Suprapubic skin (tissue), 4 donors: ENCODE results near the gene RPL7A.

Experiments
- POLR2A ChIP-seq, 2 donors: fragments of 450-650 bp; IDR thresholded peaks; one replicate each; pipeline ENCODE4 v1.6.1; 2017; ENCODE audit warnings: antibody characterized with exemption in 2 of 2, mild to moderate bottlenecking in 2 of 2, moderate library complexity in 2 of 2
- POLR2AphosphoS5 ChIP-seq, 3 donors: sonication (generic); formaldehyde crosslinking; IDR thresholded peaks; one replicate each; pipeline ENCODE4 v1.6.1; 2017; ENCODE audit warnings: antibody characterized with exemption in 3 of 3
- TF ChIP-seq, protein P1 (sequence below), 2 donors: fragments of 200-600 bp in 1 of 2; fragments of 450-650 bp in 1 of 2; sonication (generic) in 1 of 2; IDR thresholded peaks; one replicate each; pipeline ENCODE4 v1.5.1; 2016 to 2019; ENCODE audit warnings: antibody characterized with exemption in 2 of 2, mild to moderate bottlenecking in 1 of 2, moderate library complexity in 1 of 2

DNA sequence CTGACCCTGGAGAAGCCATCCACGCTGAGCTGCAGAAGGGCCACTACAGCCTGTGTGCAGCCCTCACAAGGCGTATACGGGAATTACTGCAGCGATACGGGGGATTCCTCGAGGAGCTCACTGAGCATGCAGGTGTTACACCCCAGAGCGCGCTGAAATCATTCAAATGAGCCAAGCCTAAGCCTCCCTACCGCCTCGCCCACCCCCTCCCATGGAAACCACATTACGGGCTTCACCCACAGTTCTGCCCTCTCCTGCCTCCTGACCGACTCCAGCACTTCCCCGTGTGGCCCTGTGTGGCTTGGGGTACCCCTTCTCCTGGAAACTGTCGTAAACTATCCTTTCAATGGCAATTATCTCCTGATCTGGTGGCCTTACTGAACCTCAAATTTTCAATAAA, 25.3 kb upstream of the RPL7A start:
- TF ChIP-seq, protein P1, sequence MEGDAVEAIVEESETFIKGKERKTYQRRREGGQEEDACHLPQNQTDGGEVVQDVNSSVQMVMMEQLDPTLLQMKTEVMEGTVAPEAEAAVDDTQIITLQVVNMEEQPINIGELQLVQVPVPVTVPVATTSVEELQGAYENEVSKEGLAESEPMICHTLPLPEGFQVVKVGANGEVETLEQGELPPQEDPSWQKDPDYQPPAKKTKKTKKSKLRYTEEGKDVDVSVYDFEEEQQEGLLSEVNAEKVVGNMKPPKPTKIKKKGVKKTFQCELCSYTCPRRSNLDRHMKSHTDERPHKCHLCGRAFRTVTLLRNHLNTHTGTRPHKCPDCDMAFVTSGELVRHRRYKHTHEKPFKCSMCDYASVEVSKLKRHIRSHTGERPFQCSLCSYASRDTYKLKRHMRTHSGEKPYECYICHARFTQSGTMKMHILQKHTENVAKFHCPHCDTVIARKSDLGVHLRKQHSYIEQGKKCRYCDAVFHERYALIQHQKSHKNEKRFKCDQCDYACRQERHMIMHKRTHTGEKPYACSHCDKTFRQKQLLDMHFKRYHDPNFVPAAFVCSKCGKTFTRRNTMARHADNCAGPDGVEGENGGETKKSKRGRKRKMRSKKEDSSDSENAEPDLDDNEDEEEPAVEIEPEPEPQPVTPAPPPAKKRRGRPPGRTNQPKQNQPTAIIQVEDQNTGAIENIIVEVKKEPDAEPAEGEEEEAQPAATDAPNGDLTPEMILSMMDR (IDR thresholded peaks at IDR 0.05): no peak
- TF ChIP-seq POLR2AphosphoS5 (IDR thresholded peaks at IDR 0.05) (no peak), POLR2A (IDR thresholded peaks at IDR 0.05) (no peak)
